Sciatic nerve (tissue), 2 donors: ENCODE results near the gene MYO1H. TPM values are rescaled to one million over a fixed set of nuclear protein-coding genes. Genes with fewer than 3 reads are reported as not detected.
"Not testable (repeated sequence)": the region's sequence is repeated elsewhere in the genome, so short reads cannot be mapped to it uniquely, and the experiment has no call there.

Experiments
- ATAC-seq: fragments of 200-7000 bp; cut with Tn5 transposase; one replicate; pipeline ENCODE4 v1.9.1; 2020; ENCODE audit warnings: mild to moderate bottlenecking, moderate library complexity
- DNase-seq: peaks from one replicate; pipeline ENCODE4 v3.0.0-alpha.2; 2020; ENCODE audit warnings: low spot score
- intact Hi-C: fragments of 100-400 bp; cut with DNase I; formaldehyde crosslinking; loops from one replicate; pipeline ENCODE4 v1.14.2; 2022
- total RNA-seq: library from RNA; stranded (reverse); fragmentation: NEBNext Ultra II Directional; extraction: Animal tissue kit (Norgen Biotek cat#: 25700); gene quantifications from one replicate; pipeline ENCODE4 v1.2.1, GENCODE V29; 2021
- donor health status: DM: no; HTN: no; CAD: no.
- donor health status: DM: no; HTN: no; CAD: no.

The MYO1H gene
- total RNA-seq, 1 donor from 2014 or later: not detected

DNA sequence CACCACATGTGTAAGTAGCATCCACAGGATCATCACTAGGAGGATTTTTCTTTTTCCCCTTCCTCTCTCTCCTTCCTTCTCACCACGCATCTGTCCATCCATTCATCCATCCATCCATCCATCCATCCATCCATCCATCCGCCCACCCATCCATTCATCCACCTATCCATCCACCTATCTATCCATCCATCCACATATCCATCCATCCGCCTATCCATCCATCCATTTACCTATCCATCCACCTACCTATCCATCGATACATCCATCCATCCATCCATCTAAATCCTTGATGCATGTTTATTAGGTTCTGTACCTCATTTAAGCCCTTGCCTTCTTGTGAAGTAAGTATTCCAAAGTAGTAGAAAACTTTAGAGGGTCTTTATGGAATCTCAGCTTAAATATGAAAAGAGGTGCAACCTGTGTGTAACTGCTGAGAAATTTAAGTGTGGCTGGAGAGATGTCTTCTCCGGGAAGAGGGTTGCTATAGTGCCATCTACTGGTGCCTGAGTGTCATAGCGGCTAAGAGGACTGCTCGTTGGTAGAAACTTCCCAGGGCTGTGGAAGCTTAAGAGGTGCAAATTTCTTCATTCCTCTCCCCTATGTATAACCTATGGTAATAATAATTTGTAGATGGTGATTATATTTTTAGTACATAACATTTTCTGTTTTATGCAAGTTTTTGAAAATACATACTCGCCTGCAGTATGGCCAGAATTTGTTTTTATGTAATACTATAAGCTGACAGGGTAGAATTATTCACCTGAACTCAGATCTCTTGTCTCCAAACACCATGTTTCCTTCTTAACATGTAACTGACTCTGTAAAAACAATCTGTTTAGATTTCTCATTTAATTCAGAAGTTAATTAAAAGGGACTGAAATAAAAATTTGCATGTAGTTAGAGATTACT, 46.0 kb downstream of the MYO1H start:
- intact Hi-C loops: no loop called here
- ATAC-seq (peak; percentile 62), DNase-seq (peak; percentile 61)

- intact Hi-C loops: no loop called here
- ATAC-seq (no peak), DNase-seq (no peak)
Observed at GRCh38 chr12:109394891-109395290, 47.2 kb downstream of the MYO1H start.

GRCh38 chr12:109404841-109405240, 57.1 kb downstream of the MYO1H start:
- intact Hi-C loops, DNase-seq, ATAC-seq: not testable (repeated sequence)

DNA sequence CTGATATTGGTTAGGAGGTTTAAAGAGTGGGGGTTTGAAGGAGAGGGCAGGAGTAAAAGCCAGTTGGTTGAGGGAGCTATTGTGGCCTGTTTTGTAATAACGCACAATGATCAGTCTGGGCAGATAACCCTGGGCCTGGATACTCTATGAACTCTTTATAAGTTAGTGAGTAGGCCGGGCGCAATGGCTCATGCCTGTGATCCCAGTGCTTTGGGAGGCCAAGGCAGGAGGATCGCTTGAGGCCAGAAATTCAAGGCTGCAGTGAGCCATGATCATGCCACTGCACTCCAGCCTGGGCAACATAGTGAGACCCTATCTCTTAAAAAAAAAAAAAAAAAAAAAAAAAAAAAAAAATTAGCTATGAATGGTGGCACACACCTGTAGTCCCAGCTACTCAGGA, 58.4 kb downstream of the MYO1H start:
- intact Hi-C loops, ATAC-seq, DNase-seq: not testable (repeated sequence)

DNA sequence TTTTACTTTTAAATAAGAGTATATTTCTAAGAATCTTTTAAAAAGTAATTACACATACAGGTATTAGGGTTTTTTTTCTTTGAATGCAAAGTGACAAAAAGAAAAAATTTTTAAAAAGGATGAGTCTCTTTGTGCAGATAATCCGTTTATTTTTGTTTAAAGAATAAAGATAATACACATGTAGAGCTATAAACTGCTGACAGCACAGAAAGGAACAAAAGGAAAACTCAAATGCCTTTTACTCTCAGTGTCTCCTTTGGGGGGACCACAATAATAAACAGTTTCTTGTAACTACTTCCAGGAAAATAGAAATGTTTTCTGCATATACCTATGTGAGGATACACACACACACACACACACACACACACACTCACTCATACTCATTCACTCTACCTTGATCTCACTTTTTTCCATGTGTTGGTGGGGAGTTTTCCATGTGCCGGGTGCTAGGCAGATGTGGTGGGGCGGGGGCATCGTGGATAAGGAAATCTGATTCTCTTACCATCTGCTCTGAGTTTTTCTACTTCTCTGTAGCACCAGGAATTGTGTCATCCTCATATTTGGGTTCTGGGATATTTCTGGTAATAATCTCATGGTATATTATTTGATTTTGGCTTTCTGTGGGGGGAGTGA, 71.3 kb downstream of the MYO1H start:
- intact Hi-C loops: no loop called here
- ATAC-seq: no peak
- DNase-seq: no peak

- intact Hi-C loops: loop anchor here (10.0 kb wide), 1 partner anchor 353 kb away; no protein-coding TSS in a partner anchor
- ATAC-seq (no peak), DNase-seq (no peak)
Observed at GRCh38 chr12:109421355-109422087, 73.8 kb downstream of the MYO1H start.

DNA sequence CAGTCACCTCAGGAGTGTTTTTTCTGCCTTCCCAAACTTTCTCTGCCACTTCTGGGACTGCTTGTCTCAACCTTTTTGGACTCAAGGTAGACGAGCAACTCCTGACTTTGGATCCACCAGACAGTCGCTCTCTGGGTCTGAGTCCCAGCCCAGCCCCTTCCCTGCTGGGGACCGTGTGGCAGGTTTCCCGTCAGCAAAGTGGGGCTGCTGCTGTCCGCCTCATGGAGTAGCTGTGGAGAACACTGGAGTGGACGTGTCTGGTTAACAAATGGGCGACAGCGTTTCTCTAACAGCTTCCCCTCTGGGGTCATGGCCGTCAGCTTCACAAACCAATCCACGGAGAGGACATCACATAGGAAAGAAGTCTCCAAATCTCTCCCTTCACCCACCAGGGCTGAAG, 74.6 kb downstream of the MYO1H start:
- intact Hi-C loops: loop anchor here (10.0 kb wide), 1 partner anchor 353 kb away; no protein-coding TSS in a partner anchor
- ATAC-seq (no peak), DNase-seq (no peak)

- DNase-seq (no peak), ATAC-seq (no peak)
- intact Hi-C loops: loop anchor here (10.0 kb wide), 1 partner anchor 351 kb away; no protein-coding TSS in a partner anchor
Observed at GRCh38 chr12:109423392-109423791, 75.7 kb downstream of the MYO1H start.

DNA sequence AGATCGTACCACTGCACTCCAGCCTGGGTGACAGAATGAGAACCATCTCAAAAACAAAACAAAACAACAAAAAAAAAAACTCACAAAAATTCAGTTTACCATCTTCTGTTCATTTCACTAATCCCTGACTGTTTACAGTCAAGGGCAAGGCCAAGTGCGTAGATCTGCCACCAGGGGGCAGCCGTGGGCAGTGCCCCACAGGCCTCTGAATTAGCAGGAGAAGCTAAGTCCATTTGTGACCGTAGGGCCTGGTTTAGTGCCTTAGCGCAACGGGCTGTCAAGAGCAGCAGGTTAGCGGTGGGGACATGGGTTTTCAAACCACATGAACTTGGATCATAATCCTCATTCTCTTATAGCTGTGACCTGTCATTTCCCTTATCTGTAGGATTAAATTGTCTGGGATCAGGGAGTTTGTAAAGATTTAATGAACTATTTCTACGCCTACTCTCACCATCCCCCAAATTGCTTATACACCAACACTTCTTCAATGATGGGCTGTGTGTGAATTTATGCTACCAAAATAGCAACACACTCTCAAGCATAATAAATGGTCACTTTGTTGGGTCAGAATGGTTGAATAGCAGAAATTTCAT, 80.4 kb downstream of the MYO1H start:
- intact Hi-C loops: loop anchor here (1.0 to 10.0 kb wide), 2 partner anchors 26 to 347 kb away; no protein-coding TSS in a partner anchor
- peak; percentile 90 for DNase-seq
- ATAC-seq: peak; percentile 91

GRCh38 chr12:109428804-109429203, 81.1 kb downstream of the MYO1H start:
- DNase-seq, ATAC-seq: not testable (repeated sequence)
- intact Hi-C loops: loop anchor here (1.0 to 10.0 kb wide), 2 partner anchors 25 to 346 kb away; no protein-coding TSS in a partner anchor

DNA sequence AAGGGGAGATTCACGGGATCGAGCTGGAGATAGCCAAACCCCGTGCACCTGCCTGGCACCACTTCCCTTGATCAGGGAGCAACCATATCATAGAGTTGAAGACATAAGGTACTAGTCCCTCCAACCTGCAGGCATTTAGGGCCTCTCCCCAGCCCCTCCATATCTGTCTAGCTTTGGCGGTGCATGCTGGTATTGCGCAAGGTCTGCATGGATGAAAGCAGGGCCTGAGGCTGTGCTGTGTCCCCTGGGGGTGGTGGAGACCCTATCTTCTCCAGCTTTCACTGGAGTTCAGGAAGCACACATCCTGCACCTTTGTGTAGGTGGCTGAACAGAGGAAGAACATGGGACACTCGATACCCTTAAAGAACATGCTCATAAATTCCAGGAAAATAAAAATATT, 82.5 kb downstream of the MYO1H start:
- no peak for DNase-seq
- no peak for ATAC-seq
- intact Hi-C loops: no loop called here

DNA sequence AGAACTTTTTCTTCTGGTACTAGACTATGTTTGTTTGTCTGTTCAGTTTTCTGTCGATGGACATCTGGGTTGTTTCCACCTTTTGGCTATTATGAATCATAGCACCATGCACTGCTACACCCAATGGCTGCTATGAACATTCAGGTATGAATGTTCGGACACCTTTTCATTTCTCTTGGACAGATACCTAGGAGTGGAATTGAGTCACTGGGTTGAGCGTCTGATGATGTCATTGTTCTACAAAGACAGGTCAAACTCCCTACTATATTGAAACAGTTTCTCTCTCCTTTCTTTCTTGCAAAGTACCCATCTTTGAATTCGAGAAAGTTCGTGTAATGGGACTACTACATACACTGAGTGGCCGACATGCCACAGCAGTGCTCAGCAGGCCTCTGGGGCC, 84.7 kb downstream of the MYO1H start:
- intact Hi-C loops: no loop called here
- DNase-seq (no peak), ATAC-seq (no peak)

DNA sequence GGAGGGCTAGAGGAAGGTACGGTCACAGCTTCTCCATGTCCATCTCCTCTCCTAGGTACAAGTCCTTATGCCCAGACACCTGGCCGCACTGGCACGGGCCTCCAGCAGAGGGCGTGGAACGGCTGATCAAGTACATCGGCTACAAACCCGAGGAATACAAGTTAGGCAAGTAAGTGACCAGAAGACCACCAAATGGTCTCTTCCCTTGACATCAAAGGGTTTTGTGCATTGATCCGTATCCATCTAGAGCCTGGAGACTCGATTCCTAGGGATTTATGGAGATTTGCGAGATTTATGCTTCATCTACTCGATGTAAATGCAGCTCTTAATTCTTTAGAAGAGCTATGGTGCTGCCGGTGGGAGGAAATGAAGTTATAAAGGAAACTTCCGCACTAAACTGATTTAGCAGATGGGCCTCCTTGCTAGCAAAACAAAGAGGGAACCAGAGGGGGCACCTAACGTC, 85.2 kb downstream of the MYO1H start:
- DNase-seq (peak; percentile 91), ATAC-seq (peak; percentile 86)
- intact Hi-C loops: no loop called here

DNA sequence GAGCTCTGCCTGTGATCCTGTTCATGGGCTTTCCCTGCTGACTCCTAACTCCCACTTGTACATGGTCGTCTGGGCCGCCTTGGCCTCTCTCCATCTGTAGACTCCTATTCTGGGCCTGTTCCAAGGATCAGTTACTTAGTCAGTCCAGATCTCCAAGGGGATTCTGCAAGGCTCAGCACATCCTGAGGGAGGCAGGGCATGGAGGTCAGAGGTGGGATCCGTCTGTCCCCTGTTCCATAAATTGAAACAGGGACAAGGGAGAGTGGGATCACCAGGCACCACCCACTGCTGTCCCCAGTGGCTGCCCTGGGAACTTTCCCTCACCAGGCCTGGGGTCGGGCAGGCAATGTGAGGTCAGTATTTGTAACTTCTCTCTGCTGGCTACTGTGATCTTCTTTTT, 85.9 kb downstream of the MYO1H start:
- intact Hi-C loops: no loop called here
- DNase-seq (no peak), ATAC-seq (peak; percentile 63)

GRCh38 chr12:109434582-109434981, 86.9 kb downstream of the MYO1H start:
- intact Hi-C loops: no loop called here
- ATAC-seq (no peak), DNase-seq (no peak)

DNA sequence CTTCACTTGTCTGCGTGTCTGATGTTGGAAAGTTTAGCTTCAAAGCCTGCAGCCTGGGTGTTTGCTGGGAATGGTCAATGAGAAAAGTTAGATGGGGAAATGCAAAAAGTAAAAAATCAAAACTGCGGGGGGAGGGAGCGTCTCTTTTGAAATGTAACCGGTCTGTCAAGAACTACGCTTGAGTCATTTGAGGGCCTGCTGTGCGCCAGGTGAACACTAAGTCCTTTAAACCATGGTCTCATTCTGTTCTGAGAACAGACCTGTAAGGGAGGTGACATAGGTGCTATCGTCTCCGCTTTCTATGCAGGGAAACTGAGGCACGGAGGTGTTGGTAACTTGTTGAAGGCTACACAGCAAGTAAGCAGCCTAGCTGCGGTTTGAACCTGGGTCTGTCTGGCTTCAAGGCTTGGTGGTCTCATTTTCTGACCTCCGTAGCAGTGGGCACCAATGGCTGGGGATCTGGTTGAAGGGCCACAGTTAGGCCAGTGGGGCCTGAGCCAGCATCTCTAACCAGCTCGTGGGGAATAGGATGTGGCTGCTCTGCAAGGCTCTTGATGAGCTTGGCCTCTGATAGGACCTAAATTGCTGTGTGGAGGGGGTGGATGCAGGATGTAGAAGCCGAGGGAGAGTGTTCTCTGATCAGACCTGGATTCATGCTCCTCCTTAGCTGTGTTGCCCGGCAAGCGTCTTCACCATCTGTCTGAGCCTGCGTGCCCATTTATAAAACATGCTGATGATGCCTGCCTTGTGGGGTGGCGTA, 87.9 kb downstream of the MYO1H start:
- no peak for DNase-seq
- no peak for ATAC-seq
- intact Hi-C loops: no loop called here

DNA sequence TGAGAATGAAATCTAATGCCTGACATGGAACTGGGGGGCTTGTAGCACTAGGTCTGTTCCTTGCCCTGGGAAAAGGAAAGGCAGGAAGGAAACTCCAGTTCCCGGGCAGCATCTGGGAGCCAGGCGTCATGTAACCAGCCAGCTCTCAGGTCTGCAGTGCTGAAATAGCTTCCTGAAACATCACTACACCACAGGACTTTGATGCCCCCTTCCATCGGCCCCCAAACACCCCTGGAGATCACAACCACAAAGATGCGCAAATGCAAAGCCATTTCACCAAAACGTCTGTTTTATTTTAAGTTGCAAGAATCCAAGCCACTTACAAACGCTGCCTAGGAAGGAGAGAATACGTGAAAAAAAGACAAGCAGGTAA, 88.5 kb downstream of the MYO1H start:
- intact Hi-C loops: no loop called here
- DNase-seq: no peak
- no peak for ATAC-seq

DNA sequence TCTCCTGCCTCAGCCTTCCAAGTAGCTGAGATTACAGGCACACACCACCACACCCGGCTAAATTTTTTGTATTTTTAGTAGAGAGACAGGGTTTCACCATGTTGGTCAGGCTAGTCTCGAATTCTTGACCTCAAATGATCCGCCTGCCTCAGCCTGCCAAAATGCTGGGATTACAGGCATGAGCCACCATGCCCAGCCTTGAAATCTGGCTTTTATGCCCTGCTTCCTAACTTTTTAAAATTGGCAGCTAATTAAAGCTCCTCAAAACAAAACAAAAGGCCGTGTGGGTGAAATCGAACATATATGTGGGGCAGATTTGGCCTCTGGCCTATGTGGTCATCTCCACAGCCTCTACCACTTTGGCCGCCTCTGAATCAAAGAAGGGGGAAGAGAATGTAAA, 91.5 kb downstream of the MYO1H start:
- DNase-seq (no peak), ATAC-seq (no peak)
- intact Hi-C loops: no loop called here
